Glutamatergic neuron (in vitro differentiated cells): ENCODE data around the gene GLIPR1L1. TPM values are rescaled to one million over a fixed set of nuclear protein-coding genes. Genes with fewer than 3 reads are reported as not detected.

Experiments
- DNase-seq: peaks from one replicate; pipeline ENCODE4 v3.0.0; 2022
- H3K27ac Mint-ChIP-seq: one replicate; pipeline ENCODE4 v1.8.0; 2020; ENCODE audit warnings: mild to moderate bottlenecking, mixed read lengths, inconsistent platforms; ENCODE audit not compliant: unreplicated experiment
- H3K27me3 Mint-ChIP-seq: one replicate; pipeline ENCODE4 v1.8.0; 2020; ENCODE audit warnings: mild to moderate bottlenecking, moderate library complexity, mixed read lengths, inconsistent platforms; ENCODE audit not compliant: unreplicated experiment
- H3K36me3 Mint-ChIP-seq: one replicate; pipeline ENCODE4 v1.8.0; 2020; ENCODE audit warnings: mild to moderate bottlenecking, mixed read lengths, inconsistent platforms; ENCODE audit not compliant: unreplicated experiment
- H3K4me1 Mint-ChIP-seq: one replicate; pipeline ENCODE4 v1.8.0; 2020; ENCODE audit warnings: mild to moderate bottlenecking, low read depth, mixed read lengths, inconsistent platforms; ENCODE audit not compliant: unreplicated experiment
- H3K4me3 Mint-ChIP-seq: one replicate; pipeline ENCODE4 v1.8.0; 2020; ENCODE audit warnings: mild to moderate bottlenecking, mixed read lengths, inconsistent platforms; ENCODE audit not compliant: unreplicated experiment
- H3K9me3 Mint-ChIP-seq: one replicate; pipeline ENCODE4 v1.8.0; 2020; ENCODE audit warnings: mild to moderate bottlenecking, moderate library complexity, mixed read lengths, inconsistent platforms; ENCODE audit not compliant: unreplicated experiment
- CTCF ChIP-seq: fragments of 200-600 bp; sonication (generic); IDR thresholded peaks from one replicate; pipeline ENCODE4 v1.5.0; 2021; ENCODE audit not compliant: partially characterized antibody, unreplicated experiment
- total RNA-seq: library from RNA; stranded (reverse); fragmentation: NEBNext Ultra II Directional; extraction: Animal tissue kit (Norgen Biotek cat#: 25700); gene quantifications from one replicate; pipeline ENCODE4 v1.2.1, GENCODE V29; 2021; ENCODE audit not compliant: unreplicated experiment

The GLIPR1L1 gene
- total RNA-seq, 1 donor from 2014 or later: not detected

- no peak overlapping the region for H3K27ac Mint-ChIP-seq
- H3K9me3 Mint-ChIP-seq: peaks cover 2% of the 10 kb centered on the region
- H3K27me3 Mint-ChIP-seq: no peaks in the 10 kb centered on the region
- no peaks in the 10 kb centered on the region for H3K36me3 Mint-ChIP-seq
- no peak for DNase-seq
- TF ChIP-seq CTCF: no peak
- peaks cover 9% of the 10 kb centered on the region for H3K4me1 Mint-ChIP-seq
- H3K4me3 Mint-ChIP-seq: peak overlapping the region; percentile 45
Observed at GRCh38 chr12:75389706-75390105, 55.2 kb downstream of the GLIPR1L1 start.

- Mint-ChIP-seq H3K4me1 (peaks cover 9% of the 10 kb centered on the region), H3K27me3 (no peaks in the 10 kb centered on the region), H3K27ac (no peak overlapping the region), H3K9me3 (peaks cover 2% of the 10 kb centered on the region), H3K36me3 (no peaks in the 10 kb centered on the region), H3K4me3 (peak overlapping the region; percentile 27)
- no peak for DNase-seq
- no peak for TF ChIP-seq CTCF
Observed at GRCh38 chr12:75390156-75390898, 55.9 kb downstream of the GLIPR1L1 start.

GRCh38 chr12:75390899-75391538, 56.5 kb downstream of the GLIPR1L1 start, which contains the start of gene GLIPR1L2:
Gene GLIPR1L2 (plus strand): TSS chr12:75391089. CDS start chr12:75391117, 28 bp downstream.
- Mint-ChIP-seq H3K27me3 (no peaks in the 10 kb centered on the region), H3K4me1 (peaks cover 9% of the 10 kb centered on the region)

GRCh38 chr12:75404231-75404630, 69.8 kb downstream of the GLIPR1L1 start:
- Mint-ChIP-seq H3K27me3 (no peaks in the 10 kb centered on the region), H3K4me3 (no peak overlapping the region), H3K4me1 (no peaks in the 10 kb centered on the region), H3K9me3 (no peaks in the 10 kb centered on the region), H3K36me3 (no peaks in the 10 kb centered on the region), H3K27ac (no peak overlapping the region)
- no peak for TF ChIP-seq CTCF
- no peak for DNase-seq

More at GRCh38 chr12:75390899-75391538, 56.5 kb downstream of the GLIPR1L1 start, which contains the start of gene GLIPR1L2:
- no peaks in the 10 kb centered on the region for H3K36me3 Mint-ChIP-seq
- peak; percentile 85 for TF ChIP-seq CTCF
- H3K27ac Mint-ChIP-seq: peak within 1 kb of the TSS; percentile 98
- H3K4me3 Mint-ChIP-seq: peak within 1 kb of the TSS; percentile 97
- DNase-seq: peak; percentile 97
- H3K9me3 Mint-ChIP-seq: peaks cover 2% of the 10 kb centered on the region

- peaks cover 2% of the 10 kb centered on the region for H3K27me3 Mint-ChIP-seq
- H3K27ac Mint-ChIP-seq: no peak overlapping the region
Observed at GRCh38 chr12:75407683-75408082, 73.2 kb downstream of the GLIPR1L1 start.

More at GRCh38 chr12:75407683-75408082, 73.2 kb downstream of the GLIPR1L1 start:
- no peak for TF ChIP-seq CTCF
- H3K4me3 Mint-ChIP-seq: no peak overlapping the region
- no peak for DNase-seq
- H3K9me3 Mint-ChIP-seq: no peaks in the 10 kb centered on the region
- H3K4me1 Mint-ChIP-seq: no peaks in the 10 kb centered on the region
- no peaks in the 10 kb centered on the region for H3K36me3 Mint-ChIP-seq
